ENCODE measurements around the gene EIF3A.
"Not testable (repeated sequence)": the region's sequence is repeated elsewhere in the genome, so short reads cannot be mapped to it uniquely, and the experiment has no call there.

DNA sequence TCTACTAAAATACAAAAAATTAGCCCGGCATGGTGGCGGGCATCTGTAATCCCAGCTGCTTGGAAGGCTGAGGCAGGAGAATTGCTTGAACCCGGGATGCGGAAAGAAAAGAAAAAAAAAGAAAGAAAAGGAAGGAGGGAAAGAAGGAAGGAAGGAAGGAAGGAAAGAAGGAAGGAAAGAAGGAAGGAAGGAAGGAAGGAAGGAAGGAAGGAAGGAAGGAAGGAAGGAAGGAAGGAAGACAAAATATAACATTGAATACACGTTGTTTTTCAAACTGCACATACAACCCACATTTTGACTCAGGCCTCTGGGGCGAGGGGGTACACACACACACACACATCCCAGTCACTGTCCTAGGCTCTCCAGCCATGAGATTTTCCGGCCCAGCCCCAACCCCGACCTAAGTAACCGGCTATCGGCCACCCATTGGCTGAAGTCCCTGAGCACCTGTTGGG, 52.1 kb downstream of the EIF3A start:
- TF ChIP-seq POLR2A (IDR thresholded peaks at IDR 0.05; ENCODE audit: low read depth, low read length); POLR2AphosphoS5 (IDR thresholded peaks at IDR 0.05; ENCODE audit: low read depth, low read length); TAF1 (IDR thresholded peaks at IDR 0.05; ENCODE audit: borderline replicate concordance, low read depth, low read length): not testable (repeated sequence)

Data from GM12892 (cell line).